IMR-90 (cell line): ENCODE measurements around the gene CTTN. TPM values are rescaled to one million over a fixed set of nuclear protein-coding genes. Genes with fewer than 3 reads are reported as not detected.
"Not testable (repeated sequence)": the region's sequence is repeated elsewhere in the genome, so short reads cannot be mapped to it uniquely, and the experiment has no call there.

Source experiments
- ATAC-seq: fragments of 200-7000 bp; cut with Tn5 transposase; 2 replicates; pipeline ENCODE4 v1.9.1; 2020; ENCODE audit warnings: low read depth, mild to moderate bottlenecking, moderate library complexity
- BruUV-seq: library from RNA; stranded (reverse); fragments of 400-500 nt; replicated peaks from 2 replicates; lab custom pipeline; 2021; lab: Mats Ljungman, UMichigan
- CTCF ChIA-PET: fragments of 300-600 bp; formaldehyde crosslinking; extraction: SDS; loops from one replicate; lab custom pipeline; 2021; ENCODE audit warnings: antibody characterized with exemption; lab: Yijun Ruan, JAX
- POLR2A ChIA-PET: fragments of 300-600 bp; sonication (Branson Sonifier 250); formaldehyde crosslinking; loops from one replicate; lab custom pipeline; 2022; ENCODE audit warnings: antibody characterized with exemption; ENCODE audit not compliant: unreplicated experiment; lab: Charles Lee
- DNase-seq: peaks from one replicate; pipeline ENCODE4 v3.0.0; 2013
- H2AFZ ChIP-seq: replicated peaks from 2 replicates; pipeline ENCODE3; 2013; ENCODE audit warnings: low read length, mild to moderate bottlenecking; ENCODE audit not compliant: poor library complexity
- H2AK5ac ChIP-seq: 2 replicates; pipeline ENCODE4 v1.6.1; 2013; ENCODE audit warnings: low read depth, low read length, inconsistent platforms
- H2AK9ac ChIP-seq: replicated peaks from 2 replicates; pipeline ENCODE3; 2013; ENCODE audit warnings: mild to moderate bottlenecking, low read depth, low read length, moderate library complexity; ENCODE audit not compliant: poor library complexity
- H2BK120ac ChIP-seq: 2 replicates; pipeline ENCODE4 v1.6.1; 2013; ENCODE audit warnings: low read depth, low read length, inconsistent platforms
- H2BK15ac ChIP-seq: 3 replicates; pipeline ENCODE4 v1.6.1; 2013; ENCODE audit warnings: low read depth, low read length, inconsistent platforms
- H2BK20ac ChIP-seq: 2 replicates; pipeline ENCODE4 v1.6.1; 2013; ENCODE audit warnings: low read depth, mild to moderate bottlenecking, inconsistent platforms, low read length, moderate library complexity
- H2BK5ac ChIP-seq: 2 replicates; pipeline ENCODE4 v1.6.1; 2013; ENCODE audit warnings: mild to moderate bottlenecking, low read depth, low read length, inconsistent platforms; ENCODE audit not compliant: poor library complexity, severe bottlenecking
- H3K14ac ChIP-seq: replicated peaks from 2 replicates; pipeline ENCODE4 v1.6.1; 2013; ENCODE audit warnings: low read depth, low read length, inconsistent platforms
- H3K18ac ChIP-seq: 2 replicates; pipeline ENCODE4 v1.6.1; 2013; ENCODE audit warnings: low read depth, low read length, control low read depth
- H3K23ac ChIP-seq: 2 replicates; pipeline ENCODE4 v1.6.1; 2013; ENCODE audit warnings: low read depth, low read length, inconsistent platforms
- H3K27ac ChIP-seq: 2 replicates; pipeline ENCODE4 v1.5.1; 2013; ENCODE audit warnings: mild to moderate bottlenecking, control low read depth, low read length; ENCODE audit not compliant: insufficient read depth
- H3K27me3 ChIP-seq: 2 replicates; pipeline ENCODE4 v1.6.1; 2013; ENCODE audit warnings: low read length; ENCODE audit not compliant: control insufficient read depth, insufficient read depth
- H3K36me3 ChIP-seq: 2 replicates; pipeline ENCODE4 v1.6.1; 2013; ENCODE audit warnings: low read length, mixed read lengths; ENCODE audit not compliant: control insufficient read depth, insufficient read depth
- H3K4ac ChIP-seq: 2 replicates; pipeline ENCODE4 v1.6.1; 2013; ENCODE audit warnings: low read depth, low read length, inconsistent platforms
- H3K4me1 ChIP-seq: 2 replicates; pipeline ENCODE4 v1.6.1; 2013; ENCODE audit warnings: low read length, mixed read lengths; ENCODE audit not compliant: control insufficient read depth, insufficient read depth
- H3K4me2 ChIP-seq: 2 replicates; pipeline ENCODE4 v1.6.1; 2013; ENCODE audit warnings: low read depth, mild to moderate bottlenecking, control low read depth, low read length, moderate library complexity
- H3K4me3 ChIP-seq: 2 replicates; pipeline ENCODE4 v1.5.1; 2013; ENCODE audit warnings: low read depth, mild to moderate bottlenecking, control low read depth, low read length, moderate library complexity; ENCODE audit not compliant: insufficient read depth
- H3K56ac ChIP-seq: 2 replicates; pipeline ENCODE4 v1.6.1; 2013; ENCODE audit warnings: low read length, inconsistent platforms; ENCODE audit not compliant: insufficient read depth; ENCODE audit errors: extremely low read depth
- H3K79me1 ChIP-seq, 2 experiments: 2 replicates each; pipeline ENCODE4 v1.6.1; 2013; ENCODE audit warnings: low read length in 2 of 2, inconsistent platforms in 1 of 2, low read depth in 1 of 2
- H3K9ac ChIP-seq: 2 replicates; pipeline ENCODE4 v1.6.1; 2013; ENCODE audit warnings: low read depth, low read length, control low read depth
- H3K9me1 ChIP-seq: 2 replicates; pipeline ENCODE4 v1.6.1; 2013; ENCODE audit warnings: low read length, inconsistent platforms; ENCODE audit not compliant: insufficient read depth
- H3K9me3 ChIP-seq: 2 replicates; pipeline ENCODE4 v1.6.1; 2013; ENCODE audit warnings: low read length; ENCODE audit not compliant: control insufficient read depth, insufficient read depth
- H4K20me1 ChIP-seq: 2 replicates; pipeline ENCODE4 v1.6.1; 2013; ENCODE audit warnings: low read length, inconsistent platforms; ENCODE audit not compliant: insufficient read depth
- H4K5ac ChIP-seq: 2 replicates; pipeline ENCODE4 v1.6.1; 2013; ENCODE audit warnings: mild to moderate bottlenecking, low read depth, low read length, control low read depth
- H4K8ac ChIP-seq, 2 experiments: 2 replicates each; pipeline ENCODE4 v1.6.1; 2013; ENCODE audit warnings: low read depth in 2 of 2, low read length in 2 of 2, control low read depth in 1 of 2, inconsistent platforms in 1 of 2
- H4K91ac ChIP-seq: 2 replicates; pipeline ENCODE4 v1.6.1; 2013; ENCODE audit warnings: low read depth, low read length, inconsistent platforms; ENCODE audit not compliant: insufficient read depth
- WGBS, 2 experiments: methylation state at CpG; one replicate each; pipeline versions ENCODE4 v1.1.5 to v1.1.7; 2013; ENCODE audit warnings: missing lambda C conversion rate in 2 of 2; ENCODE audit not compliant: insufficient read length in 1 of 2; ENCODE audit errors: extremely low coverage in 2 of 2; 5-methylcytosine and 5-hydroxymethylcytosine counted together
- dilution Hi-C: fragments of 300-500 bp; cut with HindIII; formaldehyde crosslinking; loops from one replicate; pipeline ENCODE4 v1.14.3; 2018; ENCODE audit warnings: low sequenced_read_pairs; ENCODE audit not compliant: unreplicated experiment
- in situ Hi-C: fragments of 300-500 bp; cut with MboI; formaldehyde crosslinking; loops from 3 replicates; pipeline ENCODE4 v1.14.3; 2019; ENCODE audit warnings: low sequenced_read_pairs, inconsistent platforms, mixed read lengths
- intact Hi-C: fragments of 100-400 bp; cut with micrococcal nuclease; formaldehyde crosslinking; loops from 2 replicates; pipeline ENCODE4 v1.10.0; 2022
- polyA plus RNA-seq, 3 experiments: library from polyadenylated mRNA; depleted of rRNA; stranded (reverse); fragments of >200 nt; gene quantifications; 2 replicates each; pipeline ENCODE4 v1.2.3, GENCODE V29; 2012; ENCODE audit warnings: low replicate concordance in 1 of 3
- total RNA-seq: library from RNA; depleted of rRNA; stranded (reverse); fragments of >200 nt; gene quantifications from 2 replicates; pipeline ENCODE4 v1.2.3, GENCODE V29; 2012

CTTN gene
- total and polyA plus RNA-seq, 2 of the 4 experiments (the other 2 are of a cell fraction), result 287 to 296 TPM

- H4K8ac ChIP-seq, H3K14ac ChIP-seq, H2BK15ac ChIP-seq, H2BK20ac ChIP-seq, H3K9ac ChIP-seq, H3K56ac ChIP-seq, H2AK5ac ChIP-seq, H2AK9ac ChIP-seq, H4K91ac ChIP-seq, H3K27ac ChIP-seq, BruUV-seq, H2BK5ac ChIP-seq, H2BK120ac ChIP-seq, H3K4me2 ChIP-seq, H3K23ac ChIP-seq, DNase-seq, H3K9me1 ChIP-seq, intact Hi-C loops, H3K4me1 ChIP-seq, CTCF ChIA-PET, H3K4me3 ChIP-seq, POLR2A ChIA-PET, H3K18ac ChIP-seq, H4K5ac ChIP-seq, dilution Hi-C loops, ATAC-seq, H2AFZ ChIP-seq, H3K27me3 ChIP-seq, in situ Hi-C loops, H3K4ac ChIP-seq, H3K9me3 ChIP-seq: not testable (repeated sequence)
- Histone ChIP-seq H4K20me1 (peaks cover 97% of the 10 kb centered on the region), H3K36me3 (peaks cover 76% of the 10 kb centered on the region), H3K79me1 (peaks cover 34 to 82% of the 10 kb centered on the region in 2 experiments)
- no CpG with 5 or more reads among the region's 4 CpGs for WGBS, 2 experiments
These were observed 10.0 kb downstream of the CTTN start for GRCh38 chr11:70408326-70408725.
